GM21528 (cell line): ENCODE results near the gene AGT.
"Not testable (repeated sequence)": the region's sequence is repeated elsewhere in the genome, so short reads cannot be mapped to it uniquely, and the experiment has no call there.

Experiments
- ATAC-seq: cut with Tn5 transposase; IDR thresholded peaks from one replicate; pipeline ENCODE4 v1.9.1; 2021; ENCODE audit warnings: mild to moderate bottlenecking, moderate library complexity; ENCODE audit not compliant: unreplicated experiment, low FRiP score

AGT gene

GRCh38 chr1:230656719-230657118 lies 57.2 kb downstream of the AGT start:
- ATAC-seq = not testable (repeated sequence)
